ENCODE results near the gene NUDT7. TPM values are rescaled to one million over a fixed set of nuclear protein-coding genes. Genes with fewer than 3 reads are reported as not detected.

Gene NUDT7
- total RNA-seq, 1 experiment from 2014 or later: 1.2 TPM

- Histone ChIP-seq H3K27me3 (replicated peaks; ENCODE audit: insufficient read depth, low read depth, low read length, poor library complexity) (no peaks in the 10 kb centered on the region), H3K9me3 (ENCODE audit: low read depth, low read length, poor library complexity, severe bottlenecking) (no peaks in the 10 kb centered on the region), H3K27ac (ENCODE audit: low read depth, low read length, poor library complexity, severe bottlenecking) (no peak overlapping the region), H3K36me3 (ENCODE audit: insufficient read depth, low read length, poor library complexity, severe bottlenecking) (no peaks in the 10 kb centered on the region), H3K4me3 (ENCODE audit: low read depth, low read length, poor library complexity, severe bottlenecking) (no peak overlapping the region), H3K4me1 (ENCODE audit: insufficient read depth, low read length, poor library complexity, severe bottlenecking) (no peaks in the 10 kb centered on the region)
- TF ChIP-seq CTCF (conservative IDR thresholded peaks at IDR 0.05; ENCODE audit: low read depth, low read length): no peak
- ChIA-PET CTCF (no interaction called here), POLR2A (ENCODE audit: low non-redundant PET) (no interaction called here)
- DNase-seq (ENCODE audit: low spot score): no peak
- BruUV-seq (replicated peaks): no TSS peak
- intact Hi-C loops (cut with micrococcal nuclease; ENCODE audit: unreplicated experiment): no loop called here
Observed at GRCh38 chr16:77711179-77711578, 11.1 kb upstream of the NUDT7 start.

- no peak overlapping the region for H3K4me3 ChIP-seq (ENCODE audit: low read depth, low read length, poor library complexity, severe bottlenecking)
- ChIA-PET CTCF (no interaction called here), POLR2A (ENCODE audit: low non-redundant PET) (no interaction called here)
- intact Hi-C loops (cut with micrococcal nuclease; ENCODE audit: unreplicated experiment): no loop called here
- TF ChIP-seq EZH2 (IDR thresholded peaks at IDR 0.05; ENCODE audit: borderline replicate concordance, low read depth, low read length, poor library complexity, severe bottlenecking) (no peak), CTCF (conservative IDR thresholded peaks at IDR 0.05; ENCODE audit: low read depth, low read length) (no peak)
- H3K4me1 ChIP-seq (ENCODE audit: insufficient read depth, low read length, poor library complexity, severe bottlenecking): no peaks in the 10 kb centered on the region
- no peaks in the 10 kb centered on the region for H3K9me3 ChIP-seq (ENCODE audit: low read depth, low read length, poor library complexity, severe bottlenecking)
- no peaks in the 10 kb centered on the region for H3K36me3 ChIP-seq (ENCODE audit: insufficient read depth, low read length, poor library complexity, severe bottlenecking)
- H3K27ac ChIP-seq (ENCODE audit: low read depth, low read length, poor library complexity, severe bottlenecking): no peak overlapping the region
- no TSS peak for BruUV-seq (replicated peaks)
- no peaks in the 10 kb centered on the region for H3K27me3 ChIP-seq (replicated peaks; ENCODE audit: insufficient read depth, low read depth, low read length, poor library complexity)
- DNase-seq (ENCODE audit: low spot score): no peak
Observed at GRCh38 chr16:77711775-77712174, 10.5 kb upstream of the NUDT7 start.

GRCh38 chr16:77715145-77715544 is 7.2 kb upstream of the NUDT7 start:
- intact Hi-C loops (cut with micrococcal nuclease; ENCODE audit: unreplicated experiment): no loop called here
- no TSS peak for BruUV-seq (replicated peaks)

More at GRCh38 chr16:77715145-77715544, 7.2 kb upstream of the NUDT7 start:
- TF ChIP-seq EZH2 (IDR thresholded peaks at IDR 0.05; ENCODE audit: borderline replicate concordance, low read depth, low read length, poor library complexity, severe bottlenecking) (no peak), CTCF (conservative IDR thresholded peaks at IDR 0.05; ENCODE audit: low read depth, low read length) (no peak)
- POLR2A ChIA-PET (ENCODE audit: low non-redundant PET): no interaction called here
- no peaks in the 10 kb centered on the region for H3K36me3 ChIP-seq (ENCODE audit: insufficient read depth, low read length, poor library complexity, severe bottlenecking)
- H3K27ac ChIP-seq (ENCODE audit: low read depth, low read length, poor library complexity, severe bottlenecking): no peak overlapping the region
- CTCF ChIA-PET: no interaction called here
- no peaks in the 10 kb centered on the region for H3K4me1 ChIP-seq (ENCODE audit: insufficient read depth, low read length, poor library complexity, severe bottlenecking)
- no peaks in the 10 kb centered on the region for H3K27me3 ChIP-seq (replicated peaks; ENCODE audit: insufficient read depth, low read depth, low read length, poor library complexity)
- DNase-seq (ENCODE audit: low spot score): no peak
- H3K4me3 ChIP-seq (ENCODE audit: low read depth, low read length, poor library complexity, severe bottlenecking): no peak overlapping the region
- H3K9me3 ChIP-seq (ENCODE audit: low read depth, low read length, poor library complexity, severe bottlenecking): no peaks in the 10 kb centered on the region

Measured in A673 (cell line).